ENCODE measurements around the gene AFG1L. TPM values are rescaled to one million over a fixed set of nuclear protein-coding genes. Genes with fewer than 3 reads are reported as not detected.

The AFG1L gene
- total RNA-seq, 4 donors from 2014 or later = 6.7 to 8.6 (median 7.4) TPM

- no peaks in the 10 kb centered on the region for H3K9me3 ChIP-seq
- no peak overlapping the region for H3K27ac ChIP-seq
- 97 to 99% methylated on average over 5 of the region's 5 CpGs for WGBS, 2 donors
- no peaks in the 10 kb centered on the region for H3K4me1 ChIP-seq
- H3K27me3 ChIP-seq = no peaks in the 10 kb centered on the region
- H3K4me3 ChIP-seq (replicated peaks in 1 of 3) = no peak overlapping the region
- DNase-seq = no peak
- intact Hi-C loops (cut with DNase I) = no loop called here
- no peak for TF ChIP-seq POLR2A (IDR thresholded peaks at IDR 0.05)
- TF ChIP-seq CTCF (IDR thresholded peaks at IDR 0.05) = no peak
- H3K36me3 ChIP-seq = no peaks in the 10 kb centered on the region
Observed at GRCh38 chr6:108343894-108344293, 49.0 kb downstream of the AFG1L start.

- no peaks in the 10 kb centered on the region for H3K4me1 ChIP-seq
- no peaks in the 10 kb centered on the region for H3K9me3 ChIP-seq
- H3K27me3 ChIP-seq = no peaks in the 10 kb centered on the region
- H3K36me3 ChIP-seq = no peaks in the 10 kb centered on the region
- WGBS, 2 donors = 90 to 92% methylated on average over 5 of the region's 5 CpGs
- peak overlapping the region in 1 of 3 donors; percentile 26 for H3K27ac ChIP-seq
- intact Hi-C loops (cut with DNase I) = no loop called here
- no peak overlapping the region for H3K4me3 ChIP-seq (replicated peaks in 1 of 3)
- no peak for DNase-seq
- TF ChIP-seq CTCF (IDR thresholded peaks at IDR 0.05) = no peak
- no peak for TF ChIP-seq POLR2A (IDR thresholded peaks at IDR 0.05)
Observed at GRCh38 chr6:108348655-108349349, 53.9 kb downstream of the AFG1L start.

GRCh38 chr6:108350528-108350927 is 55.7 kb downstream of the AFG1L start:
- Histone ChIP-seq H3K27me3 (no peaks in the 10 kb centered on the region), H3K4me1 (no peaks in the 10 kb centered on the region), H3K36me3 (no peaks in the 10 kb centered on the region), H3K4me3 (replicated peaks in 1 of 3) (no peak overlapping the region), H3K9me3 (no peaks in the 10 kb centered on the region), H3K27ac (no peak overlapping the region)
- no peak for TF ChIP-seq POLR2A (IDR thresholded peaks at IDR 0.05)
- no peak for DNase-seq
- intact Hi-C loops (cut with DNase I) = no loop called here
- 89 to 94% methylated on average over 1 of the region's 1 CpG for WGBS, 2 donors

GRCh38 chr6:108353853-108354252 is 59.0 kb downstream of the AFG1L start:
- Histone ChIP-seq H3K36me3 (no peaks in the 10 kb centered on the region), H3K4me1 (no peaks in the 10 kb centered on the region), H3K4me3 (replicated peaks in 1 of 3) (no peak overlapping the region), H3K27me3 (no peaks in the 10 kb centered on the region), H3K27ac (no peak overlapping the region), H3K9me3 (no peaks in the 10 kb centered on the region)
- WGBS, 2 donors = 95 to 96% methylated on average over 1 of the region's 1 CpG
- TF ChIP-seq POLR2A (IDR thresholded peaks at IDR 0.05) (no peak), CTCF (IDR thresholded peaks at IDR 0.05) (no peak)
- no peak for DNase-seq
- intact Hi-C loops (cut with DNase I) = no loop called here

- H3K27me3 ChIP-seq = no peaks in the 10 kb centered on the region
- no peaks in the 10 kb centered on the region for H3K36me3 ChIP-seq
- H3K4me3 ChIP-seq (replicated peaks in 1 of 3) = no peak overlapping the region
- H3K4me1 ChIP-seq = no peaks in the 10 kb centered on the region
- 94 to 95% methylated on average over 2 of the region's 2 CpGs for WGBS, 2 donors
- no peak for TF ChIP-seq CTCF (IDR thresholded peaks at IDR 0.05)
- TF ChIP-seq POLR2A (IDR thresholded peaks at IDR 0.05) = no peak
- no peak for DNase-seq
- intact Hi-C loops (cut with DNase I) = no loop called here
- no peaks in the 10 kb centered on the region for H3K9me3 ChIP-seq
- H3K27ac ChIP-seq = no peak overlapping the region
Observed at GRCh38 chr6:108355120-108355519, 60.3 kb downstream of the AFG1L start.
